H1 (cell line): ENCODE results near the gene ASTN2. TPM values are rescaled to one million over a fixed set of nuclear protein-coding genes. Genes with fewer than 3 reads are reported as not detected.

Source experiments
- CBX5 ChIP-seq: fragments of 300-800, 300-1000 bp; sonication (generic); IDR thresholded peaks from 2 replicates; pipeline ENCODE4 v1.7.1; 2016; ENCODE audit warnings: antibody characterized with exemption, low read length, low read depth
- CEBPB ChIP-seq: IDR thresholded peaks from 2 replicates; pipeline ENCODE4 v1.6.1; 2012; ENCODE audit warnings: low read depth, low read length
- CTBP2 ChIP-seq: IDR thresholded peaks from 2 replicates; pipeline ENCODE4 v1.7.0; 2011; ENCODE audit warnings: borderline replicate concordance, mild to moderate bottlenecking, moderate library complexity, mixed read lengths, low read length; ENCODE audit not compliant: insufficient read depth, insufficient read length
- FOSL1 ChIP-seq: IDR thresholded peaks from 2 replicates; pipeline ENCODE4 v1.6.1; 2011; ENCODE audit warnings: mild to moderate bottlenecking, low read depth, low read length, moderate library complexity; ENCODE audit not compliant: insufficient read depth
- NANOG ChIP-seq: IDR thresholded peaks from 2 replicates; pipeline ENCODE4 v1.6.1; 2011; ENCODE audit warnings: low read length, low read depth, mild to moderate bottlenecking, inconsistent platforms; ENCODE audit not compliant: insufficient read depth, poor library complexity, severe bottlenecking
- NRF1 ChIP-seq: IDR thresholded peaks from 2 replicates; pipeline ENCODE4 v1.6.1; 2011; ENCODE audit warnings: mild to moderate bottlenecking, low read depth, low read length, improper control_type of control experiment
- RNF2 ChIP-seq: fragments of 200-900, 300-1000 bp; sonication (generic); IDR thresholded peaks from 2 replicates; pipeline ENCODE4 v1.7.1; 2016; ENCODE audit warnings: borderline replicate concordance, low read depth, mild to moderate bottlenecking, antibody characterized with exemption, low read length; ENCODE audit not compliant: poor library complexity, severe bottlenecking; ENCODE audit errors: missing control alignments
- SP1 ChIP-seq: IDR thresholded peaks from 2 replicates; pipeline ENCODE4 v1.6.1; 2011; ENCODE audit warnings: low read depth, low read length
- polyA plus RNA-seq, 7 experiments: library from polyadenylated mRNA; depleted of rRNA in 3 of 7; stranded (reverse) in 5 of 7; unstranded in 2 of 7; fragments of >200 nt in 5 of 7; fragments of 200-250 nt in 2 of 7; gene quantifications; 1 replicate in 5 of 7; 2 replicates in 1 of 7; 4 replicates in 1 of 7; pipeline versions ENCODE4 v1.2.1 to v1.2.3, GENCODE V29; 2011 to 2013; ENCODE audit warnings: missing spikeins in 2 of 7, mixed read lengths in 2 of 7
- total RNA-seq: library from RNA; stranded (reverse); fragmentation: NEBNext Ultra II Directional; extraction: Animal tissue kit (Norgen Biotek cat#: 25700); gene quantifications from 2 replicates; pipeline ENCODE4 v1.2.1, GENCODE V29; 2021
- TF ChIP-seq, protein P1 (sequence below): fragments of 300-600 bp; sonication (generic); IDR thresholded peaks from 2 replicates; pipeline ENCODE4 v1.7.1; 2012; ENCODE audit warnings: low read length, moderate library complexity, mild to moderate bottlenecking, inconsistent platforms; ENCODE audit not compliant: insufficient replicate concordance
- TF ChIP-seq, protein P2 (sequence below): IDR thresholded peaks from 2 replicates; pipeline ENCODE4 v1.6.1; 2012; ENCODE audit warnings: inconsistent platforms

Gene ASTN2
- total and polyA plus RNA-seq, 2 of the 8 experiments (the other 6 are each of a cell fraction or from before 2014, with no cell fraction given) = 8.2 to 13.7 TPM

DNA sequence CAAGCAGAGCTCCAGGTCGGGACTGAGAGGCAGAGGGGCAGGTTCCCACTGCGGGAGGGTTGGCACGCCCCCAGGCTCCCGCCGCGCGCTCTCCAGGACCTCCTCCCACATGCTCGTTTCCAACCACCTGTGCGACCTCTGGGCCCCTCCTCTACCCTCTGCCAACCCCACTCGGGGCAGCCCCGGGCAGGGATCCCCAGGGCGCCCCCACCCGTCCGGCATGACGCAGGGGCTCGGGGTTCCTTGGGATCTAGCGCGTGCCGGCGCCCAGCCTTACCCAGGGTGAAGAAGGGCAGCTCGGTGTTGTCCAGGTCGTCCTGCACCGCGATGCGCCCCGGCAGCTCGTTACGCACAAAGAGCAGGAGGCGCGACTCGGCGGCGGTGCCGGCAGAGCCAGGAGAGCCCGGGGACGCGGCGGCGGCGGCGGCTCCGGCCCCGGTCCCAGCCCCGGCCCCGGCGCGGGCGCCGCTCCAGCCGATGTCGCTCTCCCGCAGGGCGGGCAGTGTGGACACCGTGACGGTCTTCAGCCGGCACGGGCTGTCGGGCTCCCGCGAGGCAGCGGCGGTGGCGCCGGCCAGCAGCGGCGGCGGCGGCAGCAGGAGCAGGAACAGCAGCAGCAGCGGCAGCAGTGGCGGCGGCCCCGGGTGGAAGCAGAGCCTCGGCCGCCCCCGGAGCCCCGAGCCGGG is 494 bp downstream of the ASTN2 start (continued):
- TF ChIP-seq, protein P1, sequence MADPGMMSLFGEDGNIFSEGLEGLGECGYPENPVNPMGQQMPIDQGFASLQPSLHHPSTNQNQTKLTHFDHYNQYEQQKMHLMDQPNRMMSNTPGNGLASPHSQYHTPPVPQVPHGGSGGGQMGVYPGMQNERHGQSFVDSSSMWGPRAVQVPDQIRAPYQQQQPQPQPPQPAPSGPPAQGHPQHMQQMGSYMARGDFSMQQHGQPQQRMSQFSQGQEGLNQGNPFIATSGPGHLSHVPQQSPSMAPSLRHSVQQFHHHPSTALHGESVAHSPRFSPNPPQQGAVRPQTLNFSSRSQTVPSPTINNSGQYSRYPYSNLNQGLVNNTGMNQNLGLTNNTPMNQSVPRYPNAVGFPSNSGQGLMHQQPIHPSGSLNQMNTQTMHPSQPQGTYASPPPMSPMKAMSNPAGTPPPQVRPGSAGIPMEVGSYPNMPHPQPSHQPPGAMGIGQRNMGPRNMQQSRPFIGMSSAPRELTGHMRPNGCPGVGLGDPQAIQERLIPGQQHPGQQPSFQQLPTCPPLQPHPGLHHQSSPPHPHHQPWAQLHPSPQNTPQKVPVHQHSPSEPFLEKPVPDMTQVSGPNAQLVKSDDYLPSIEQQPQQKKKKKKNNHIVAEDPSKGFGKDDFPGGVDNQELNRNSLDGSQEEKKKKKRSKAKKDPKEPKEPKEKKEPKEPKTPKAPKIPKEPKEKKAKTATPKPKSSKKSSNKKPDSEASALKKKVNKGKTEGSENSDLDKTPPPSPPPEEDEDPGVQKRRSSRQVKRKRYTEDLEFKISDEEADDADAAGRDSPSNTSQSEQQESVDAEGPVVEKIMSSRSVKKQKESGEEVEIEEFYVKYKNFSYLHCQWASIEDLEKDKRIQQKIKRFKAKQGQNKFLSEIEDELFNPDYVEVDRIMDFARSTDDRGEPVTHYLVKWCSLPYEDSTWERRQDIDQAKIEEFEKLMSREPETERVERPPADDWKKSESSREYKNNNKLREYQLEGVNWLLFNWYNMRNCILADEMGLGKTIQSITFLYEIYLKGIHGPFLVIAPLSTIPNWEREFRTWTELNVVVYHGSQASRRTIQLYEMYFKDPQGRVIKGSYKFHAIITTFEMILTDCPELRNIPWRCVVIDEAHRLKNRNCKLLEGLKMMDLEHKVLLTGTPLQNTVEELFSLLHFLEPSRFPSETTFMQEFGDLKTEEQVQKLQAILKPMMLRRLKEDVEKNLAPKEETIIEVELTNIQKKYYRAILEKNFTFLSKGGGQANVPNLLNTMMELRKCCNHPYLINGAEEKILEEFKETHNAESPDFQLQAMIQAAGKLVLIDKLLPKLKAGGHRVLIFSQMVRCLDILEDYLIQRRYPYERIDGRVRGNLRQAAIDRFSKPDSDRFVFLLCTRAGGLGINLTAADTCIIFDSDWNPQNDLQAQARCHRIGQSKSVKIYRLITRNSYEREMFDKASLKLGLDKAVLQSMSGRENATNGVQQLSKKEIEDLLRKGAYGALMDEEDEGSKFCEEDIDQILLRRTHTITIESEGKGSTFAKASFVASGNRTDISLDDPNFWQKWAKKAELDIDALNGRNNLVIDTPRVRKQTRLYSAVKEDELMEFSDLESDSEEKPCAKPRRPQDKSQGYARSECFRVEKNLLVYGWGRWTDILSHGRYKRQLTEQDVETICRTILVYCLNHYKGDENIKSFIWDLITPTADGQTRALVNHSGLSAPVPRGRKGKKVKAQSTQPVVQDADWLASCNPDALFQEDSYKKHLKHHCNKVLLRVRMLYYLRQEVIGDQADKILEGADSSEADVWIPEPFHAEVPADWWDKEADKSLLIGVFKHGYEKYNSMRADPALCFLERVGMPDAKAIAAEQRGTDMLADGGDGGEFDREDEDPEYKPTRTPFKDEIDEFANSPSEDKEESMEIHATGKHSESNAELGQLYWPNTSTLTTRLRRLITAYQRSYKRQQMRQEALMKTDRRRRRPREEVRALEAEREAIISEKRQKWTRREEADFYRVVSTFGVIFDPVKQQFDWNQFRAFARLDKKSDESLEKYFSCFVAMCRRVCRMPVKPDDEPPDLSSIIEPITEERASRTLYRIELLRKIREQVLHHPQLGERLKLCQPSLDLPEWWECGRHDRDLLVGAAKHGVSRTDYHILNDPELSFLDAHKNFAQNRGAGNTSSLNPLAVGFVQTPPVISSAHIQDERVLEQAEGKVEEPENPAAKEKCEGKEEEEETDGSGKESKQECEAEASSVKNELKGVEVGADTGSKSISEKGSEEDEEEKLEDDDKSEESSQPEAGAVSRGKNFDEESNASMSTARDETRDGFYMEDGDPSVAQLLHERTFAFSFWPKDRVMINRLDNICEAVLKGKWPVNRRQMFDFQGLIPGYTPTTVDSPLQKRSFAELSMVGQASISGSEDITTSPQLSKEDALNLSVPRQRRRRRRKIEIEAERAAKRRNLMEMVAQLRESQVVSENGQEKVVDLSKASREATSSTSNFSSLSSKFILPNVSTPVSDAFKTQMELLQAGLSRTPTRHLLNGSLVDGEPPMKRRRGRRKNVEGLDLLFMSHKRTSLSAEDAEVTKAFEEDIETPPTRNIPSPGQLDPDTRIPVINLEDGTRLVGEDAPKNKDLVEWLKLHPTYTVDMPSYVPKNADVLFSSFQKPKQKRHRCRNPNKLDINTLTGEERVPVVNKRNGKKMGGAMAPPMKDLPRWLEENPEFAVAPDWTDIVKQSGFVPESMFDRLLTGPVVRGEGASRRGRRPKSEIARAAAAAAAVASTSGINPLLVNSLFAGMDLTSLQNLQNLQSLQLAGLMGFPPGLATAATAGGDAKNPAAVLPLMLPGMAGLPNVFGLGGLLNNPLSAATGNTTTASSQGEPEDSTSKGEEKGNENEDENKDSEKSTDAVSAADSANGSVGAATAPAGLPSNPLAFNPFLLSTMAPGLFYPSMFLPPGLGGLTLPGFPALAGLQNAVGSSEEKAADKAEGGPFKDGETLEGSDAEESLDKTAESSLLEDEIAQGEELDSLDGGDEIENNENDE = no peak
- no peak for TF ChIP-seq FOSL1
- TF ChIP-seq SP1 = no peak
- no peak for TF ChIP-seq NRF1
- TF ChIP-seq, protein P2, sequence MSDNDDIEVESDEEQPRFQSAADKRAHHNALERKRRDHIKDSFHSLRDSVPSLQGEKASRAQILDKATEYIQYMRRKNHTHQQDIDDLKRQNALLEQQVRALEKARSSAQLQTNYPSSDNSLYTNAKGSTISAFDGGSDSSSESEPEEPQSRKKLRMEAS = 0 out of 2 replicates have a peak, but pooled peaks have one; percentile 17
- no peak for TF ChIP-seq RNF2
- TF ChIP-seq CEBPB = no peak
- no peak for TF ChIP-seq NANOG
- peak; percentile 37 for TF ChIP-seq CTBP2
- no peak for TF ChIP-seq CBX5
